GM19328 (cell line): ENCODE results near the gene UBE2G2.
"Not testable (repeated sequence)": the region's sequence is repeated elsewhere in the genome, so short reads cannot be mapped to it uniquely, and the experiment has no call there.

Experiments used
- ATAC-seq: cut with Tn5 transposase; IDR thresholded peaks from one replicate; pipeline ENCODE4 v1.9.1; 2021; ENCODE audit warnings: mild to moderate bottlenecking, moderate library complexity; ENCODE audit not compliant: unreplicated experiment

Gene UBE2G2

GRCh38 chr21:44836666-44837471 is 35.2 kb upstream of the UBE2G2 start:
- no peak for ATAC-seq

GRCh38 chr21:44836349-44836665 is 34.7 kb upstream of the UBE2G2 start:
- no peak for ATAC-seq

- no peak for ATAC-seq
Observed at GRCh38 chr21:44835647-44835973, 34.0 kb upstream of the UBE2G2 start.

- ATAC-seq: no peak
Observed at GRCh38 chr21:44834951-44835646, 33.5 kb upstream of the UBE2G2 start.

- no peak for ATAC-seq
Observed at GRCh38 chr21:44834231-44834950, 32.8 kb upstream of the UBE2G2 start.

- ATAC-seq: no peak
Observed at GRCh38 chr21:44833663-44834062, 32.0 kb upstream of the UBE2G2 start.

GRCh38 chr21:44832516-44833255 is 31.1 kb upstream of the UBE2G2 start:
- not testable (repeated sequence) for ATAC-seq

- ATAC-seq: no peak
Observed at GRCh38 chr21:44831227-44831860, 29.7 kb upstream of the UBE2G2 start.

GRCh38 chr21:44829507-44830092 is 28.0 kb upstream of the UBE2G2 start:
- ATAC-seq: no peak

- no peak for ATAC-seq
Observed at GRCh38 chr21:44828362-44829056, 26.9 kb upstream of the UBE2G2 start.

GRCh38 chr21:44823179-44823660 is 21.6 kb upstream of the UBE2G2 start:
- ATAC-seq: no peak

- ATAC-seq: no peak
Observed at GRCh38 chr21:44822484-44823178, 21.0 kb upstream of the UBE2G2 start.

- ATAC-seq: no peak
Observed at GRCh38 chr21:44820851-44821250, 19.2 kb upstream of the UBE2G2 start.

- ATAC-seq: no peak
Observed at GRCh38 chr21:44819283-44820243, 17.9 kb upstream of the UBE2G2 start.

GRCh38 chr21:44818640-44819011 is 17.0 kb upstream of the UBE2G2 start:
- no peak for ATAC-seq

- ATAC-seq: peak; percentile 64
Observed at GRCh38 chr21:44817914-44818639, 16.5 kb upstream of the UBE2G2 start, which contains the start of gene SUMO3. Gene SUMO3, minus strand, starts transcription at chr21:44818062. Its CDS starts 94 bp downstream, at chr21:44817968.

GRCh38 chr21:44817506-44817880 is 15.9 kb upstream of the UBE2G2 start:
- peak; percentile 70 for ATAC-seq
